H1 (cell line): ENCODE measurements around the gene RAB25. TPM values are rescaled to one million over a fixed set of nuclear protein-coding genes. Genes with fewer than 3 reads are reported as not detected.

Experiments
- CTCF ChIA-PET: fragments of 300-600 bp; sonication (Branson Sonifier 250); formaldehyde crosslinking; loops from one replicate; lab custom pipeline; 2021; ENCODE audit not compliant: partially characterized antibody; lab: Charles Lee
- POLR2A ChIA-PET: fragments of 300-600 bp; sonication (Branson Sonifier 250); formaldehyde crosslinking; loops from one replicate; lab custom pipeline; 2021; ENCODE audit warnings: inconsistent platforms; ENCODE audit not compliant: partially characterized antibody; lab: Charles Lee
- DNase-seq, 2 experiments: peaks; one replicate each; pipeline versions ENCODE4 v3.0.0 to v3.0.0-alpha.2; 2010 to 2022; ENCODE audit warnings: low spot score in 2 of 2, low read depth in 1 of 2, mixed read lengths in 1 of 2
- FAIRE-seq: peaks from 2 replicates; lab custom pipeline; 2011; peaks lifted over from hg19 to GRCh38; lab: Jason Lieb, UNC
- H2AFZ ChIP-seq: 2 replicates; pipeline ENCODE4 v1.8.1; 2012; ENCODE audit warnings: low read length, inconsistent platforms
- H2AK5ac ChIP-seq: 2 replicates; pipeline ENCODE4 v1.6.1; 2013; ENCODE audit warnings: low read depth, low read length
- H2BK120ac ChIP-seq: replicated peaks from 2 replicates; pipeline ENCODE3; 2013; ENCODE audit warnings: low read depth, low read length, inconsistent platforms
- H2BK12ac ChIP-seq: 2 replicates; pipeline ENCODE4 v1.6.1; 2013; ENCODE audit warnings: low read depth, low read length
- H2BK15ac ChIP-seq: 2 replicates; pipeline ENCODE4 v1.6.1; 2013; ENCODE audit warnings: low read length
- H2BK20ac ChIP-seq: 2 replicates; pipeline ENCODE4 v1.6.1; 2013; ENCODE audit warnings: low read length
- H2BK5ac ChIP-seq: 2 replicates; pipeline ENCODE4 v1.6.1; 2013; ENCODE audit warnings: low read depth, low read length
- H3K14ac ChIP-seq: 2 replicates; pipeline ENCODE4 v1.6.1; 2013; ENCODE audit warnings: inconsistent platforms; ENCODE audit not compliant: insufficient read length
- H3K18ac ChIP-seq: 2 replicates; pipeline ENCODE4 v1.6.1; 2013; ENCODE audit warnings: low read length; ENCODE audit errors: extremely low read depth
- H3K23ac ChIP-seq: 2 replicates; pipeline ENCODE4 v1.6.1; 2013; ENCODE audit warnings: inconsistent platforms; ENCODE audit not compliant: insufficient read length
- H3K23me2 ChIP-seq: 2 replicates; pipeline ENCODE4 v1.6.1; 2013; ENCODE audit warnings: low read depth, low read length
- H3K27ac ChIP-seq: 2 replicates; pipeline ENCODE4 v1.6.1; 2011; ENCODE audit warnings: low read depth, low read length, inconsistent platforms
- H3K27me3 ChIP-seq, 4 experiments: replicated peaks in 1 of 4; 1 replicate in 1 of 4; 2 replicates in 3 of 4; pipeline versions ENCODE4 v1.6.1 to v1.8.1; 2011 to 2013; ENCODE audit warnings: low read length in 3 of 4, mild to moderate bottlenecking in 3 of 4, inconsistent platforms in 2 of 4, mixed read lengths in 2 of 4, moderate library complexity in 1 of 4; ENCODE audit not compliant: control insufficient read depth in 3 of 4, insufficient read depth in 3 of 4; ENCODE audit errors: extremely low read depth in 1 of 4
- H3K36me3 ChIP-seq, 4 experiments: 2 replicates each; pipeline versions ENCODE4 v1.6.1 to v1.8.1; 2011 to 2013; ENCODE audit warnings: mild to moderate bottlenecking in 4 of 4, low read length in 3 of 4, moderate library complexity in 2 of 4, control low read depth in 1 of 4, inconsistent platforms in 1 of 4; ENCODE audit not compliant: insufficient read depth in 4 of 4, control insufficient read depth in 2 of 4
- H3K4ac ChIP-seq: replicated peaks from 2 replicates; pipeline ENCODE3; 2013; ENCODE audit warnings: low read length, low read depth, mixed read lengths, inconsistent platforms; ENCODE audit not compliant: insufficient read length
- H3K4me1 ChIP-seq, 4 experiments: replicated peaks in 1 of 4; 1 replicate in 1 of 4; 2 replicates in 3 of 4; pipeline versions ENCODE4 v1.6.1 to v1.8.1; 2011 to 2013; ENCODE audit warnings: low read length in 3 of 4, inconsistent platforms in 2 of 4, mixed read lengths in 1 of 4; ENCODE audit not compliant: insufficient read depth in 4 of 4, control insufficient read depth in 3 of 4
- H3K4me2 ChIP-seq, 2 experiments: 2 replicates each; pipeline versions ENCODE4 v1.6.1 to v1.8.1; 2011 to 2013; ENCODE audit warnings: low read depth in 2 of 2, low read length in 2 of 2, control low read depth in 1 of 2, inconsistent platforms in 1 of 2, mild to moderate bottlenecking in 1 of 2; ENCODE audit not compliant: insufficient read depth in 1 of 2
- H3K4me3 ChIP-seq, 4 experiments: fragments of 200-600, 300-600 bp in 1 of 4; sonication (generic), shearing (Covaris generic), sonication (Bioruptor Twin) in 1 of 4; 2 replicates each; pipeline versions ENCODE4 v1.5.1 to v1.8.1; 2011 to 2016; ENCODE audit warnings: low read length in 4 of 4, low read depth in 3 of 4, control low read depth in 2 of 4, inconsistent platforms in 2 of 4, mild to moderate bottlenecking in 2 of 4, mixed read lengths in 1 of 4, moderate library complexity in 1 of 4; ENCODE audit not compliant: insufficient read depth in 2 of 4; ENCODE audit errors: extremely low read depth in 1 of 4
- H3K56ac ChIP-seq: replicated peaks from 2 replicates; pipeline ENCODE3; 2013; ENCODE audit warnings: low read depth, mild to moderate bottlenecking, mixed read lengths, low read length, inconsistent platforms; ENCODE audit not compliant: insufficient read length
- H3K79me1 ChIP-seq: 2 replicates; pipeline ENCODE4 v1.6.1; 2013; ENCODE audit warnings: low read depth, low read length, control low read depth
- H3K79me2 ChIP-seq, 2 experiments: 2 replicates each; pipeline versions ENCODE4 v1.6.1 to v1.8.1; 2012 to 2013; ENCODE audit warnings: low read length in 2 of 2, mild to moderate bottlenecking in 2 of 2, inconsistent platforms in 1 of 2; ENCODE audit not compliant: insufficient read depth in 2 of 2, control insufficient read depth in 1 of 2
- H3K9ac ChIP-seq, 4 experiments: replicated peaks in 1 of 4; 1 replicate in 1 of 4; 2 replicates in 3 of 4; pipeline versions ENCODE4 v1.6.1 to v1.8.1; 2011 to 2013; ENCODE audit warnings: low read depth in 3 of 4, low read length in 3 of 4, control low read depth in 2 of 4, mild to moderate bottlenecking in 2 of 4, moderate library complexity in 2 of 4, inconsistent platforms in 1 of 4; ENCODE audit errors: extremely low read depth in 1 of 4
- H3K9me3 ChIP-seq, 2 experiments: 2 replicates each; pipeline versions ENCODE4 v1.6.1 to v1.8.1; 2012 to 2013; ENCODE audit warnings: mild to moderate bottlenecking in 2 of 2, moderate library complexity in 2 of 2, control low read depth in 1 of 2, inconsistent platforms in 1 of 2, low read depth in 1 of 2, low read length in 1 of 2, mixed read lengths in 1 of 2; ENCODE audit not compliant: insufficient read depth in 2 of 2
- H4K20me1 ChIP-seq, 2 experiments: replicated peaks in 1 of 2; 2 replicates each; pipeline versions ENCODE3 to v1.8.1; 2011 to 2013; ENCODE audit warnings: inconsistent platforms in 2 of 2, low read length in 2 of 2, mild to moderate bottlenecking in 1 of 2; ENCODE audit not compliant: insufficient read depth in 2 of 2, control insufficient read depth in 1 of 2
- H4K5ac ChIP-seq: 2 replicates; pipeline ENCODE4 v1.6.1; 2013; ENCODE audit warnings: low read length, low read depth, mixed read lengths, inconsistent platforms; ENCODE audit not compliant: insufficient read length
- H4K8ac ChIP-seq: 2 replicates; pipeline ENCODE4 v1.8.0; 2013; ENCODE audit warnings: mild to moderate bottlenecking, moderate library complexity, low read length, inconsistent platforms; ENCODE audit not compliant: insufficient read depth; ENCODE audit errors: extremely low read depth
- H4K91ac ChIP-seq: replicated peaks from 2 replicates; pipeline ENCODE3; 2013; ENCODE audit warnings: low read length, mixed read lengths, inconsistent platforms; ENCODE audit not compliant: insufficient read length
- ASH2L ChIP-seq: fragments of 200-600, 300-600 bp; sonication (generic); IDR thresholded peaks from one replicate; pipeline ENCODE4 v1.7.1; 2017; ENCODE audit warnings: low read length
- CBX8 ChIP-seq: fragments of 300-800, 300-1000 bp; sonication (generic); IDR thresholded peaks from 2 replicates; pipeline ENCODE4 v1.7.1; 2016; ENCODE audit warnings: low read depth, low read length, borderline replicate concordance
- EZH2 ChIP-seq: fragments of 200-600 bp; sonication (generic); IDR thresholded peaks from 2 replicates; pipeline ENCODE4 v1.7.1; 2012; ENCODE audit warnings: low read depth, mild to moderate bottlenecking, moderate library complexity, low read length, inconsistent platforms; ENCODE audit not compliant: severe bottlenecking
- FOSL1 ChIP-seq: IDR thresholded peaks from 2 replicates; pipeline ENCODE4 v1.6.1; 2011; ENCODE audit warnings: mild to moderate bottlenecking, low read depth, low read length, moderate library complexity; ENCODE audit not compliant: insufficient read depth
- HDAC2 ChIP-seq, 2 experiments: fragments of 300-600 bp in 1 of 2; sonication (generic) in 1 of 2; IDR thresholded peaks; 2 replicates each; pipeline ENCODE4 v1.6.1; 2011 to 2012; ENCODE audit warnings: low read depth in 2 of 2, low read length in 2 of 2, mild to moderate bottlenecking in 2 of 2, moderate library complexity in 2 of 2, borderline replicate concordance in 1 of 2, inconsistent platforms in 1 of 2
- POLR2AphosphoS5 ChIP-seq: IDR thresholded peaks from 2 replicates; pipeline ENCODE4 v1.6.1; 2011; ENCODE audit warnings: low read depth, low read length
- SIX5 ChIP-seq: IDR thresholded peaks from 2 replicates; pipeline ENCODE4 v1.6.1; 2011; ENCODE audit warnings: mild to moderate bottlenecking, low read depth, low read length
- SP2 ChIP-seq: IDR thresholded peaks from 2 replicates; pipeline ENCODE4 v1.6.1; 2012; ENCODE audit warnings: mild to moderate bottlenecking, low read length, inconsistent platforms
- SP4 ChIP-seq: IDR thresholded peaks from 2 replicates; pipeline ENCODE4 v1.6.1; 2012; ENCODE audit warnings: low read length, inconsistent platforms
- TAF7 ChIP-seq: optimal IDR thresholded peaks from 2 replicates; pipeline ENCODE3; 2011; ENCODE audit warnings: low read depth, mild to moderate bottlenecking, inconsistent platforms, low read length, moderate library complexity, borderline replicate concordance
- WGBS, 2 experiments: shearing (Covaris generic) in 1 of 2; methylation state at CpG; one replicate each; pipeline versions ENCODE4 v1.1.6 to v1.1.7; 2013 to 2015; ENCODE audit warnings: low lambda C conversion rate in 2 of 2, mixed read lengths in 2 of 2, inconsistent platforms in 1 of 2, low coverage in 1 of 2, missing lambda C conversion rate in 1 of 2; ENCODE audit not compliant: insufficient replicate concordance in 2 of 2, insufficient coverage in 1 of 2, insufficient read length in 1 of 2; ENCODE audit errors: extremely low coverage in 1 of 2, missing lambda C conversion rate in 1 of 2; 5-methylcytosine and 5-hydroxymethylcytosine counted together
- polyA plus RNA-seq, 7 experiments: library from polyadenylated mRNA; depleted of rRNA in 3 of 7; stranded (reverse) in 5 of 7; unstranded in 2 of 7; fragments of >200 nt in 5 of 7; fragments of 200-250 nt in 2 of 7; gene quantifications; 1 replicate in 5 of 7; 2 replicates in 1 of 7; 4 replicates in 1 of 7; pipeline versions ENCODE4 v1.2.1 to v1.2.3, GENCODE V29; 2011 to 2013; ENCODE audit warnings: missing spikeins in 2 of 7, mixed read lengths in 2 of 7
- total RNA-seq: library from RNA; stranded (reverse); fragmentation: NEBNext Ultra II Directional; extraction: Animal tissue kit (Norgen Biotek cat#: 25700); gene quantifications from 2 replicates; pipeline ENCODE4 v1.2.1, GENCODE V29; 2021
- TF ChIP-seq, protein P1 (sequence below): IDR thresholded peaks from 2 replicates; pipeline ENCODE4 v1.6.1; 2012; ENCODE audit warnings: inconsistent platforms

RAB25 gene
- total and polyA plus RNA-seq, 2 of the 8 experiments (the other 6 are each of a cell fraction or from before 2014, with no cell fraction given): 34.8 to 98.2 TPM

DNA sequence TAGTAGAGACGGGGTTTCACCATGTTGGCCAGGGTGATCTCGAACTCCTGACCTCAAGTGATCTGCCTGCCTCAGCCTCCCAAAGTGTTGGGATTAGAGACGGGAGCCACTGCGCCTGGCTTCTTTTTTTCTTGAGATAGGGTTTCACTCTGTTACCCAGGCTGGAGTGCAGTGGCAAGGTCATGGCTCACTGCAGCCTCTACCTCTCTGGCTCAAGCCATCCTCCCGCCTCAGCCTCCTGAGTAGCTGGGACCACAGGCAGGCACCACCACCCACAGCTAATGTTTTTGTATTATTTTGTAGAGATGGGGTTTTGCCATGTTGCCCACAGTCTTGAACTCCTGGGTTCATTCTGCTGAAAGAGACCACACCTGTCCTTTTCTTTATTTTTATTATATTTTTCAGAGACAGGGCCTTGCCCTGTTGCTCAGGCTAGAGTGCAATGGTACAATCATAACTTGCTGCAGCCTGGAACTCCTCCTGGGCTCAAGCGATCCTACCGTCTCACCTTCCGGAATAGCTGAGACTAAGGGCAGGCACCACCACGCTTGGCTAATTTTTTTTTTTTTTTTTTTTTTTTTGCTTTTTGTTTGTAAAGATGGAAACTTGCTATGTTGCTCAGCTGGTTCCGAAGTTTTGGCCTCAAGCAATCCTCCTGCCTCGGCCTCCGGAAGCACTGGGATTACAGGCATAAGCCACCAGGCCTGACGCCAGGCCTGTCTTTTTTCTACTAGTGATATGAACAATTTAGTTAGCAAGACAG lies 56.6 kb downstream of the RAB25 start:
- Histone ChIP-seq H4K5ac (no peak overlapping the region), H3K9me3 (no peaks in the 10 kb centered on the region), H3K4ac (no peak overlapping the region), H3K4me1 (peaks cover 0 to 22% (median 18%) of the 10 kb centered on the region in 4 experiments; a peak in 6 of 7 replicates), H3K56ac (no peak overlapping the region), H4K20me1 (peaks cover 10 to 14% of the 10 kb centered on the region in 2 experiments), H2AK5ac (no peak overlapping the region), H2BK20ac (no peak overlapping the region), H3K36me3 (no peaks in the 10 kb centered on the region), H3K9ac (no peak overlapping the region), H2BK120ac (no peak overlapping the region), H3K14ac (no peak overlapping the region), H3K18ac (no peak overlapping the region), H3K4me2 (no peak overlapping the region), H2AFZ (no peak overlapping the region), H3K79me2 (peaks cover 0 to 8% of the 10 kb centered on the region in 2 experiments; a peak in 1 of 4 replicates), H4K8ac (no peak overlapping the region), H3K23me2 (peaks cover 13% of the 10 kb centered on the region), H3K23ac (no peak overlapping the region), H3K79me1 (no peaks in the 10 kb centered on the region; the same call in none of the 2 replicates), H3K4me3 (no peak overlapping the region), H2BK12ac (no peak overlapping the region), H2BK5ac (no peak overlapping the region), H2BK15ac (no peak overlapping the region), H3K27ac (no peak overlapping the region), H4K91ac (no peak overlapping the region), H3K27me3 (peaks cover 0 to 2% (median 0%) of the 10 kb centered on the region in 4 experiments; a peak in 1 of 7 replicates)
- FAIRE-seq (no peak), DNase-seq (no peak)
- ChIA-PET POLR2A (interaction anchor here (0.6 to 28.0 kb wide), 4 partner anchors 10 to 388 kb away, joined by 3 to 763 read pairs (median 73); partner anchors contain the start of gene MEX3A), CTCF (interaction anchor here (1.1 to 42.4 kb wide), 5 partner anchors 9 to 867 kb away, joined by 3 to 1994 read pairs (median 8); partner anchors contain the start of gene MEX3A)
- 89% methylated on average over 12 of the region's 13 CpGs; no CpG with 5 or more reads in 1 of the 2 experiments for WGBS, 2 experiments
- TF ChIP-seq CBX8: no peak
- no peak for TF ChIP-seq TAF7
- no peak for TF ChIP-seq ASH2L
- TF ChIP-seq, protein P1, sequence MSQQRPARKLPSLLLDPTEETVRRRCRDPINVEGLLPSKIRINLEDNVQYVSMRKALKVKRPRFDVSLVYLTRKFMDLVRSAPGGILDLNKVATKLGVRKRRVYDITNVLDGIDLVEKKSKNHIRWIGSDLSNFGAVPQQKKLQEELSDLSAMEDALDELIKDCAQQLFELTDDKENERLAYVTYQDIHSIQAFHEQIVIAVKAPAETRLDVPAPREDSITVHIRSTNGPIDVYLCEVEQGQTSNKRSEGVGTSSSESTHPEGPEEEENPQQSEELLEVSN: no peak
- no peak for TF ChIP-seq SP4
- TF ChIP-seq EZH2: no peak
- TF ChIP-seq SP2: no peak
- no peak for TF ChIP-seq HDAC2 (IDR thresholded peaks at IDR 0.05; ENCODE audit: borderline replicate concordance in 1 of 2, low read depth in 2 of 2, low read length in 2 of 2)
- no peak for TF ChIP-seq SIX5
- TF ChIP-seq POLR2AphosphoS5: no peak
- TF ChIP-seq FOSL1: no peak
